A549 (cell line): Measurements from ENCODE around the gene AGA. TPM values are rescaled to one million over a fixed set of nuclear protein-coding genes. Genes with fewer than 3 reads are reported as not detected.

Experiments
- ATAC-seq, 2 experiments: fragments of 200-7000 bp in 1 of 2; fragments of >200 bp in 1 of 2; cut with Nextera tagmentation in 1 of 2; cut with Tn5 transposase in 1 of 2; 3 replicates each; pipeline versions ENCODE4 v1.8.0 to v1.9.1; 2018 to 2020; ENCODE audit warnings: mild to moderate bottlenecking in 1 of 2, moderate library complexity in 1 of 2
- CTCF ChIA-PET: fragments of 300-600 bp; sonication (Branson Sonifier 250); formaldehyde crosslinking; extraction: SDS; loops from one replicate; lab custom pipeline; 2021; ENCODE audit warnings: antibody characterized with exemption, inconsistent platforms; lab: Yijun Ruan, JAX
- POLR2A ChIA-PET: fragments of 350-600 bp; formaldehyde crosslinking; extraction: SDS; loops from one replicate; lab custom pipeline; 2021; ENCODE audit warnings: antibody characterized with exemption, inconsistent platforms; lab: Yijun Ruan, JAX
- DNase-seq, 2 experiments: peaks; one replicate each; pipeline versions ENCODE4 v3.0.0 to v3.0.0-alpha.2; 2011 to 2016; ENCODE audit warnings: low read depth in 1 of 2, low spot score in 1 of 2
- FAIRE-seq: peaks from 2 replicates; lab custom pipeline; 2011; peaks lifted over from hg19 to GRCh38; lab: Jason Lieb, UNC
- H3K27ac ChIP-seq, 2 experiments: fragments of >200 bp; sonication (Bioruptor Twin); formaldehyde crosslinking; 3 replicates each; pipeline ENCODE4 v1.5.1; 2016 to 2017
- H3K4me1 ChIP-seq: fragments of >200 bp; sonication (Bioruptor Twin); formaldehyde crosslinking; 3 replicates; pipeline ENCODE4 v1.6.1; 2016
- H3K4me2 ChIP-seq: fragments of >200 bp; sonication (Bioruptor Twin); formaldehyde crosslinking; 3 replicates; pipeline ENCODE4 v1.6.1; 2016
- H3K4me3 ChIP-seq: fragments of >200 bp; sonication (Bioruptor Twin); formaldehyde crosslinking; 3 replicates; pipeline ENCODE4 v1.5.1; 2016
- H3K9me3 ChIP-seq: fragments of >200 bp; sonication (Bioruptor Twin); formaldehyde crosslinking; 3 replicates; pipeline ENCODE4 v1.6.1; 2016
- CBX2 ChIP-seq: fragments of 200-600 bp; sonication (generic); IDR thresholded peaks from 2 replicates; pipeline ENCODE4 v1.6.1; 2016; ENCODE audit warnings: low read depth, mild to moderate bottlenecking, borderline replicate concordance
- CHD2 ChIP-seq: fragments of 150-350 bp; IDR thresholded peaks from 2 replicates; pipeline ENCODE4 v1.6.1; 2014; ENCODE audit warnings: low read length; ENCODE audit not compliant: partially characterized antibody
- CHD4 ChIP-seq: fragments of 200-600 bp; sonication (generic); IDR thresholded peaks from 2 replicates; pipeline ENCODE4 v1.6.1; 2016; ENCODE audit warnings: antibody characterized with exemption, mild to moderate bottlenecking, borderline replicate concordance
- CTCF ChIP-seq: fragments of >200 bp; sonication (Bioruptor Twin); formaldehyde crosslinking; IDR thresholded peaks from 3 replicates; pipeline ENCODE4 v1.5.1; 2016
- E2F6 ChIP-seq: IDR thresholded peaks from 2 replicates; pipeline ENCODE4 v1.6.1; 2012; ENCODE audit warnings: low read depth, borderline replicate concordance
- EHMT2 ChIP-seq: fragments of 200-600 bp; sonication (generic); IDR thresholded peaks from 2 replicates; pipeline ENCODE4 v1.6.1; 2016; ENCODE audit warnings: antibody characterized with exemption, low read depth, mild to moderate bottlenecking, moderate library complexity
- ESRRA ChIP-seq: fragments of 150-350 bp; IDR thresholded peaks from 2 replicates; pipeline ENCODE4 v1.6.1; 2014; ENCODE audit warnings: mild to moderate bottlenecking, low read length, borderline replicate concordance
- FOSL2 ChIP-seq, 2 experiments: fragments of 450-650 bp in 1 of 2; fragments of >200 bp in 1 of 2; sonication (Bioruptor Twin) in 1 of 2; formaldehyde crosslinking; IDR thresholded peaks; 2 replicates each; pipeline versions ENCODE4 v1.5.0 to v1.6.1; 2016 to 2020; ENCODE audit warnings: mild to moderate bottlenecking in 1 of 2, moderate library complexity in 1 of 2
- GATA3 ChIP-seq: IDR thresholded peaks from 2 replicates; pipeline ENCODE4 v1.6.1; 2012; ENCODE audit warnings: borderline replicate concordance
- KDM5A ChIP-seq: fragments of 200-600 bp; sonication (generic); IDR thresholded peaks from 2 replicates; pipeline ENCODE4 v1.6.1; 2016; ENCODE audit warnings: antibody characterized with exemption, mild to moderate bottlenecking
- MAFK ChIP-seq: fragments of 450-650 bp; IDR thresholded peaks from 2 replicates; pipeline ENCODE4 v1.6.1; 2014; ENCODE audit not compliant: partially characterized antibody
- MAX ChIP-seq: IDR thresholded peaks from 2 replicates; pipeline ENCODE4 v1.6.1; 2012
- NFE2L2 ChIP-seq: fragments of 150-350 bp; conservative IDR thresholded peaks from 2 replicates; pipeline ENCODE4 v1.6.1; 2014; ENCODE audit warnings: low read length
- NR3C1 ChIP-seq: fragments of >200 bp; sonication (Bioruptor Twin); formaldehyde crosslinking; IDR thresholded peaks from 3 replicates; pipeline ENCODE4 v1.6.1; 2017
- PBX3 ChIP-seq: IDR thresholded peaks from 2 replicates; pipeline ENCODE4 v1.6.1; 2012
- PHF8 ChIP-seq: fragments of 200-600 bp; sonication (generic); IDR thresholded peaks from 2 replicates; pipeline ENCODE4 v1.6.1; 2016; ENCODE audit warnings: low read depth, mild to moderate bottlenecking, antibody characterized with exemption, moderate library complexity, borderline replicate concordance
- POLR2AphosphoS2 ChIP-seq: conservative IDR thresholded peaks from 2 replicates; pipeline ENCODE4 v1.6.1; 2012; ENCODE audit warnings: low read length, improper control_type of control experiment, inconsistent platforms
- RAD21 ChIP-seq, 2 experiments: fragments of >200 bp in 1 of 2; sonication (Bioruptor Twin) in 1 of 2; formaldehyde crosslinking in 1 of 2; IDR thresholded peaks in 1 of 2; conservative IDR thresholded peaks in 1 of 2; 2 replicates in 1 of 2; 3 replicates in 1 of 2; pipeline ENCODE4 v1.6.1; 2012 to 2018; ENCODE audit warnings: inconsistent platforms in 1 of 2
- RARB ChIP-seq: fragments of 250-450 bp; sonication (Bioruptor Pico); IDR thresholded peaks from 2 replicates; pipeline ENCODE4 v1.8.0; 2021; ENCODE audit warnings: mild to moderate bottlenecking, moderate library complexity
- REST ChIP-seq: fragments of 200-600 bp; sonication (generic); IDR thresholded peaks from 2 replicates; pipeline ENCODE4 v1.6.1; 2016; ENCODE audit warnings: antibody characterized with exemption, mild to moderate bottlenecking, moderate library complexity
- SMC3 ChIP-seq: fragments of >200 bp; sonication (Bioruptor Twin); formaldehyde crosslinking; IDR thresholded peaks from 3 replicates; pipeline ENCODE4 v1.6.1; 2018; ENCODE audit warnings: inconsistent platforms
- SREBF2 ChIP-seq: fragments of 450-650 bp; IDR thresholded peaks from 2 replicates; pipeline ENCODE4 v1.6.1; 2014; ENCODE audit warnings: mild to moderate bottlenecking, moderate library complexity
- ZSCAN20 ChIP-seq: fragments of 250-450 bp; sonication (Bioruptor Pico); IDR thresholded peaks from 2 replicates; pipeline ENCODE4 v1.8.0; 2022; ENCODE audit warnings: mild to moderate bottlenecking, moderate library complexity
- WGBS: methylation state at CpG from one replicate; pipeline ENCODE4 v1.1.6; 2017; ENCODE audit errors: missing lambda C conversion rate; 5-methylcytosine and 5-hydroxymethylcytosine counted together
- polyA plus RNA-seq, 4 experiments: library from polyadenylated mRNA; depleted of rRNA in 3 of 4; stranded (reverse); fragments of >200 nt; fragmentation: RNase III in 1 of 4; extraction: RNeasy Plus Mini Kit Qiagen cat#74134 plus additional on column Dnase treatment in 1 of 4; gene quantifications; 2 replicates in 3 of 4; 3 replicates in 1 of 4; pipeline ENCODE4 v1.2.3, GENCODE V29; 2011 to 2017

AGA gene
- polyA plus RNA-seq, 2 of the 4 experiments (the other 2 are of a cell fraction): 25.1 to 44.0 TPM

- Histone ChIP-seq H3K27ac (no peak overlapping the region), H3K9me3 (no peaks in the 10 kb centered on the region), H3K4me2 (no peak overlapping the region), H3K4me3 (no peak overlapping the region), H3K4me1 (no peaks in the 10 kb centered on the region)
- no peak for TF ChIP-seq ZSCAN20 (CRISPR knock-in tag)
- TF ChIP-seq CBX2: no peak
- TF ChIP-seq KDM5A: no peak
- no peak for TF ChIP-seq FOSL2 (IDR thresholded peaks at IDR 0.05)
- no peak for TF ChIP-seq FOSL2 (CRISPR knock-in tag; IDR thresholded peaks at IDR 0.05)
- no peak for TF ChIP-seq ESRRA
- no peak for TF ChIP-seq NR3C1
- no peak for TF ChIP-seq REST
- TF ChIP-seq MAX: no peak
- no peak for TF ChIP-seq RARB (CRISPR knock-in tag)
- no peak for TF ChIP-seq MAFK
- no peak for TF ChIP-seq NFE2L2
- TF ChIP-seq CHD4: no peak
- TF ChIP-seq EHMT2: no peak
- TF ChIP-seq PBX3: no peak
- TF ChIP-seq PHF8: no peak
- no peak for TF ChIP-seq E2F6
- TF ChIP-seq CTCF: no peak
- DNase-seq (no peak), FAIRE-seq (no peak), ATAC-seq (no peak)
- POLR2A ChIA-PET: no interaction called here
- CTCF ChIA-PET: no interaction called here
- WGBS: 75% methylated on average over 6 of the region's 6 CpGs
Observed at GRCh38 chr4:177455561-177455970, 13.3 kb upstream of the AGA start.

GRCh38 chr4:177453116-177453515 lies 10.9 kb upstream of the AGA start:
- no peak for DNase-seq
- Histone ChIP-seq H3K4me3 (no peak overlapping the region), H3K4me1 (no peaks in the 10 kb centered on the region), H3K4me2 (no peak overlapping the region), H3K27ac (no peak overlapping the region), H3K9me3 (no peaks in the 10 kb centered on the region)
- ChIA-PET POLR2A (no interaction called here), CTCF (no interaction called here)
- ATAC-seq: no peak
- no peak for FAIRE-seq
- TF ChIP-seq REST (no peak), CHD2 (no peak), RAD21 (conservative IDR thresholded peaks at IDR 0.05 in 1 of 2, IDR thresholded peaks at IDR 0.05 in 1 of 2) (no peak), SMC3 (no peak), KDM5A (no peak), POLR2AphosphoS2 (no peak), SREBF2 (no peak), NFE2L2 (no peak), GATA3 (no peak)
